NCI-H446 treated with DMSO at 0.1 percent for 48 hours (cell line): ENCODE data around the gene HHATL.

Source experiments
- DNase-seq: peaks from one replicate; lab custom pipeline; 2025; lab: John Stamatoyannopoulos, UW

HHATL gene

GRCh38 chr3:42712688-42713372, 10.2 kb upstream of the HHATL start:
- no peak for DNase-seq

DNA sequence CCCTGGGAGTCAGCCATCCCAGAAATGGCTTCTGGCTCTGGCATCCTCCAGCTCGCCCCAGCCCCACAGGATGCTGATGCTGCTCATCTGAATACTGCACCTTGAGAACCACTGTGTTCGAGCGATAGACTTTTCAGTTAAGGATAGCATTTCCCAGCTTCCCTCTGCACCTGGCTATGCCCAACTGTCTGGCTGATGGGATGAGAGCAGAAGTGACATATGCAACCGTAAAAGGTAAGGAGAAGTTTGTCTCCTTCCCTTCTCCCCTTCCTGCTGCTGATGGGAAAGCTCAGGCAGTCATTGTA, 9.7 kb upstream of the HHATL start:
- DNase-seq, result no peak

DNA sequence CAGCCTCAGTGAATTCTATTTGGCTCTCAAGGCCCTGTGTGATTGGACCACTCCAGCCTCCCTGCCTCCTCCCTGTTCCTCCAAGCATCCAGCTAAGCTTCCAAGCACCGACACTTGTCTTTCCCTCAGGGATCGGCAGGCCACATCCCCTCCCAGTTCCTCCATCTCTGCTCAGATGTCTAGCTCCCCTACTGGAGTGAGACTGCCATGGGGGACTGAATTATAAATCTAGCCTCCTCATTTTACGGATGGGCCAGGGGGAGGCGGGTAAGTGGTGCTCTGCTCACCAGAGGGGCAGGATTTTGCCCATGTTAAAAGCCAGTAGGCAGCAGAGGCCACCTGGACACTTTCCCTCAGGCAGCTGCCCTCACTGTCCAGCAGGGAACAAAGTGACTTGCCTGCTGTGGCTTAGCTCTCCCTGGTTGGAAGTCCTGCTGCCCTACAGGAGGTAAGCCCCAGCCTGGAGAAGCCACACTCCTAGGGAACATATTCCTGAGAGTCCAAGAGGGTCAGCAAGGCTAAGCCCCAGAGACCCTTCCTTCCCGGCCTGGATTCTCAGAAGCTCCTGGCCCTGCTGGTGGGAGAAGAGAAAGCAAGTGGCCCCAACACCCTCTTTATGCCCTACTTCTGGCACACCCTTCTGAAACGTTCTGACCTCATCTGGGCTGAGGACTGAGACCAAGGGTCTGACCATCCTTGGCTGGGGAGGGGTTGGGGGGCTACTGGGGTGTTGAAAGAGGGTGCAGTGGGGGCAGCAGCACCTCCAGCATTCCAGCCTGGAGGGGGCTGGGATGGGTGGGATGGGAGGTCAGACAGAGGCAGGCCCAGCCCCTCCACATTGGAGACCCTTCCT, 9.1 kb upstream of the HHATL start:
- no peak for DNase-seq

- no peak for DNase-seq
Measured at GRCh38 chr3:42710323-42711021, 7.9 kb upstream of the HHATL start.

GRCh38 chr3:42709621-42710020, 7.0 kb upstream of the HHATL start:
- DNase-seq, result no peak

DNA sequence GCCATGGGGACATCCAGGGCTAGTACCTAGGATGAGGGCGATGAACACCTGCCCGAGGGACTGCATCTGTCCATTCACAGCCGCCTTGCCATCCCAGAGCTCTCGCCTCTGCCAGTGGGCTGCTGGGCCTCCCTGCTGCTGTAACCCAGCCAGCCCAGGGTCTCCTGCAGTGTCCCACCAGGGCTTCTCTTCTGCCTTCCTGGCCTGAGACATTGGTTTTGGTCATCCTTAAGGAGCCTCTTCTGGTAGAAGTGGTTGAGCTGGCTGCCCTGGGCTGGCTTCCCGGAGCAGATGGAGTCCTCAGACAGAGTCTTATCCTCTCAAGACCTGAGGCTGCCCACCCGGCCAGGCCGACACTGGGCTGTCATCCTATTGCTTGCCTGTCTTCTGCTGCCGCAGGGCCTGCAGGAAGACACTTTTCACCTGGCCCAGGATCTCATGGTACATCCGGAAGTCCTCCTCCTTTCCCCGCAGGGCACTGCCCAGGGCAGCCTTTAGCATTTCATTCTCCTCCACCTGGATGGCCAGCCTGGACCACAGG, 6.1 kb upstream of the HHATL start:
- no peak for DNase-seq

GRCh38 chr3:42707620-42708355, 5.2 kb upstream of the HHATL start:
- DNase-seq, result no peak

DNA sequence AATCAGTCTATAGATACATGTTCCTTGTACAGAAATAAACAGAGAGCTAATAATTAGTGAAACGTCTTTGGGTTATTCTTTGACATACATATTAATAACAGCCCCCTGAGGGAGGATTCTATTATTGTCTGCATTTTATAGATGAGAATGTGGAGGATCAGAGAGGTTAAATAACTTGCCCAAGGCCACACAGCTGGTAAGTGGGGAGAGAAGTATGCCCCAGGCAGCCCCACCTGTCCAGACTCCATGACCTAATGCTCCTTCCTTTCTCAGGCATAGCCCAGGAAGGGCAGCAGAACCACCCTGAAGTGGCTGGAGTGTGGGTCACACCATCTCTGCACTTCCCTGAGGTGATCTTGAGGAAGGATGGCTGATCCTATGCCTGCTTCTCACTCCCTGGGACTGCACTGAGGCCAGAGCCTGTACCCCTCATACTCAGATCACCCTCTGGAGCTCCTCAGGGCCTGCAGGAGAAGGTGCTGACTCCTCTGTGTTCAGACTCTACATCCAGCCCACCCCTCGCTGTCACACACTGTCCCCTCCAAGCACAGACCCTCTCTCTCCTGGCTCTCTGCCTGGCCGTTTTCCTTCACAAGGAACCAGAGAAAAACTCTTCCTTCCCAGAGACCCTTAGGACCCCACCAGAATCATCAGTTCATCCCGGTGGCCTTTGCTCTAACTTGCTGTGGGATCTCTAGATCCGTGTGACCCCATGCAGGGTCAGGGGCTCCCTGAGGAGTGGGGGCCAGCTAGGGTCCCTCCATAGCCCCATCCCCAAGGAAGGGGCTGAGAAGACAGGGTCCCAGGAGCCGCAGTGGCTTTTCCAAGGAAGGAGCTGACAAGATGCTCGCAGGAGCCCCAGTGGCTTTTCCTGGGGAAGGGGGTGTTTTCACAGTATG, 4.4 kb upstream of the HHATL start:
- DNase-seq, result no peak

DNA sequence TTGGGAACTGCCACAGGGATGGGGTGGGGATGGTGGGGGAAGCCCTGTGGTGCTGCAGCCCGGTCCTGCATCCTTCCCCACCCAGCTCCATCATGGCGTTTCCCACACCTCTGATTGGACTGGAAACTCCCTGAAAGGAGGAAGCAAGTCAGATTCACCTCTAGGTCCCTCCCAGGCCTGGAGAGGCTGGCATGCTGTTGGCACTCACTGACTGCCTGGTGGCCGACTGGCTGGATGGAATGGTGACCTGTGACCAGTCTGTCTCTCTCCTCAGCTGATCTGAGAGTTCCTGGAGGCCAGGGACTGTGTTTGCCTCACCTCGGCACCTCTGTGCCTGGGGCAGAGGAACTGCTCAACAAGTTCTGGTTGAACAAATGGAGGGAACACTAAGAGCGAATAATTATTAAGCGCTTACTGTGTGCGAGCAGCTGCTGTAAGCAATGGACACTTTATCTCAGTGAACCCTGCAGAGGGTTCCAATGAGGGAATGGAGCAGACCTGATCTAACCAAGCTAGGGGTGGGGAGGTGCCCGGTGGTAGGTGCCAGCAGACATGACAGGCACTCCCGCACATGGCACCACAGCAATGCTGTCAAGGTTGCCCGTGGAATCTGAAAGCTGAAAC, 3.5 kb upstream of the HHATL start:
- DNase-seq, result no peak

- DNase-seq, result no peak
Measured at GRCh38 chr3:42705058-42705767, 2.6 kb upstream of the HHATL start.

DNA sequence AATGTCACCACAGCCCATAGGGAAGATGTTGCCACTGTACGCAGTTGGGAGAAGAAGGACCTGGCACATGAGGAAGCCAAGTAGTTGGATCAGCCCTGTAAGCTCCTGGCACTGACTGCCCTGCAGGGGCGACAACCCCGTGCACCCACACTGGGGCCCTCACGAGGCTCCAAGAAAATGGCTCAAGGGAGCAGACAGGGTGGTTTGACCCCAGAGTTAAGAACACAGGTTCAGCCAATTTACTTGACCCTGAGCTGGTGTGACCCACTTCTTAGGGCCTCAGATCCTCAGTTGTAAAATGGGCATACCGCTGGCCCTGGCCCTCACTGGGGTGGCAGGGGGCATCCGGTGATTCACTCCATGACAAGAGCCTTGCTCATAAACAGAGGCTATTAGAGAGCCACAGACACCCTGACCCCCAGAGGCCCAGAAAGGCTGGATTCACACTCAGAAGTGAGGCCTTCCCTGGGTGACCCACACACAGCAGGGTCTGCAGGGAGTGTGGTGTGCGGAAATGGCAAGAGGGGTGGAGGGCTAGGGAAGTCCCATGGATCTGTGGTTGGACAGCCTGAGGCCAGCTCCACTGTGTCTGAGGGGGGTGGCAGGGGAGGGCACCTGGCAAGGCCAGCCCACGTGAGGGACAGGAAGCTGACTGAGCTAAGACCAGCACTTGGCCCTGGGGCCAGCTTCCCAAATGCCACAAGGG, 1.7 kb upstream of the HHATL start:
- DNase-seq, result no peak

DNA sequence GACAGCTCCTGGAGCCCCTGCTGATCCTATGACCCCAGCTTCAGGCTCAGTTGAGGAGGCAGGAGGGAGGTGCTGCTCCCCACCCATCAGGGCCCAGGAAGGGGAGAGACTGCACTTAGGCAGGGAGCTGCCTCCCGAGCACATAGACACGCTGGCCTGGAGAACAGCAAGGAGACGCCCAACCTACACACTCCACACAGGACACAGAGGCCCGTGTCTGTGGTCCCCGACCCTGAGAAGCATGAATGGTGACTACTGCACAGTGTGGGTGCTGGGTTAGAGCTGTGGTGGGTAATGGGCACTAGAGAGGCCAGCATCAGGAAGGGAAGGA, 1.1 kb upstream of the HHATL start:
- DNase-seq, result no peak

DNA sequence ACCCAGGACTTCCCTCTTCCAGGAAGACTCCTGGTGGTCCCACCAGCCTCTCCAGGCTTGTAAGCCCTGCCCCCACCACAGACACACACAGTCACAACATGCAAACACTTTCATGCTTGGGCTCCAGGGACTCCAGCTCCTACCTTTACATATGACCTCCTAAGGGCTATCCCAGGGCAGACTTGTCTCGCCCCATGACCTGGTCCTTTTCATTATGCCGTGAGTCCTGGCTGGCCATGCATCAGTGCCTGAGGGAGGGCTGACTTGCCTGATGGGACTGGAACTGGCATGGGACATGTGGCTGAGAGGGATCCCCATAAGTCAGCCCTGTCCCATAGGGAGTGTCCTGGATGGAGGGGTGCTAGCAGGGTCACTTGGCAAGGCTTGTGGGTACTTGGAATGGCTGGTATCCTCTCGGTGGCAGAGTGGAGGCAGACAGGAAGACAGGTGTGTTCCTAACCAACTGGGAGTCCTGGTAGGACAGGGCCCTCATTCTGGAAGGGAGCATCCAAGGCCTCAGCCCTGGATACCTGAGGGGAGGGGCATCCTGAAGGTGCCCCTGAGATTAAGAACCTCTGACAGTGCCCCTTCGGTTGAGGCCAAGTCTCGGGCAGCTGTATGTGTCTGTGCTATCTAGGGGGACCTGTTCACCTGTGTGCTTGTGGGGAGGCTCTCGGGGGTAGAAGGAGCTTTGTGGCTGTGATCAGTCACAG, 540 bp upstream of the HHATL start:
- no peak for DNase-seq

DNA sequence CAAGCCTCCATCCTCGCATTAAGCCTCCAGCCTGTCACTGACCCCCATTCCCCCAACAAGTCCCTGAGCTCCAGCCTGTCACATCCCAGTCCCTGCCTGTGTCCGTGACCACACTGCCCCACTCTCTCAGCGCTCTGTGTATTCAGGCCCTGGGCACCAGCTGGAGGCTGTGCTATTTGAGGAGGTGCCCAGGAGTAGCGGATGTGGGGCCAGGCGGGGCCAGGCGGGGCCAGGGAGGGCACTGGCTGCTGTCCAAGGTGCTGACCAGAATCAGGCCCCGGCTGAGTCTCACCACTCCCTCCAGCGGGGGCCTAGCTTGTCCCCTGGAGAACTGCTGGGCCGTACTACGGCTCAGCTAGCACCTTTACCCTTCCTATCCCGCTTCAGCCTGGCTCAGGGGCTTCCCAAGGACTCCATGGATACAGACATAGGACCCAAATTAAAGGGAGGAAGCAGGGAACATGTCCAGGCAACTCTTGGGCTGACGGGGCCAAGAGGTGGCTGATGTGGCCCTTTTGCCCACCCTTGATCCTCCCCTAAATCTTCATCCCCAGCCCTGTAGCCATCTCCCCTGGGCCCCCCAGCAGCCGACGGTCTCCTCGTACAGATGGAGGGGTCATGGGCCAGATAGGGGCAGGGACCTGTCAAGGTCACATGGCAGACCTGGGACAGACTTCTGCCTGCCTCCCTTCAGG, 1.1 kb downstream of the HHATL start:
- no peak for DNase-seq

GRCh38 chr3:42700366-42701288, 2.0 kb downstream of the HHATL start:
- DNase-seq, result no peak

DNA sequence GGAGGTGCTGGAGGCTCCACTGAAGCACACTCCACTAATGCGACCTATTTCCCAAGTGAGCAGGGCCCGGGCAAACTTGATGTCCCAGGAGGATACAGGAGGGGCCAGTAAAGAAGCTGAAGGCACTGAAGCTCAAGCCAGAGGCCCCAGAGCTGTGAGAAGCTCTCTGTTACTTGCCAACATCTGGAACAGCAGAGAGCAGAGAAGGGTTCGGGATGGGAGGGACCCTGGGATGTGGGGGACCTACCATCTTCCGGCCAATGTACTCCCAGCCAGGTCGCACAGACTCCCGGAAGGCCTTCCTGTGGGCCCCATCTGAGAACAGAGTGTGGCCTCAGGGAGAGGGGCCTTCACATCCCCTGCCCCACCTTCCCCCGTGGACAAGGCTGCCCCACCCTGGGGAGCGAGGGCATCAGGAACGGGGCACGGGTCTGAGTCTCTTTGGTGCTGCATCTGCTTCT, 3.1 kb downstream of the HHATL start:
- DNase-seq, result no peak

DNA sequence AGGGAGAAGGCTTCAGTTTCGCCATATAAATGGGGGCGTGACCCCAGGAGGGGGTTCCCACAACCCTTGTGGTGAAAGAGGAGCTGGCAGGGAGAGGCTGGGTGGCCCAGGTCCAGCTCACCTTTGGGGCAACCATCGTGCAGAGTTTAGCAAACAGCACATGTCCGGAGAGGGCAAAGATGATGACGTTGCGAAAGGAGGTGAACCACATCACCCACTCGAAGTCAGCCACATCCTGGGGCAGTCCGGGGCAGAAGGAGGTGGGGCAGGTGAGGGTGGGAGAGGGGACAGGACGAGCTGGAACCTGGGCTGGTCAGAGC, 3.7 kb downstream of the HHATL start:
- no peak for DNase-seq
